Posterior vena cava (tissue), 2 donors: ENCODE results near the gene FOXO6. TPM values are rescaled to one million over a fixed set of nuclear protein-coding genes. Genes with fewer than 3 reads are reported as not detected.

Source experiments
- DNase-seq: peaks from one replicate; pipeline ENCODE4 v3.0.0-alpha.2; 2020; ENCODE audit warnings: low spot score
- intact Hi-C, 2 donors: fragments of 100-400 bp; cut with DNase I; formaldehyde crosslinking; loops; one replicate each; pipeline versions ENCODE4 v1.14.1 to v1.14.2; 2022 to 2023
- total RNA-seq, 2 donors: library from RNA; stranded (reverse); fragmentation: NEBNext Ultra II Directional; extraction: Animal tissue kit (Norgen Biotek cat#: 25700); gene quantifications; one replicate each; pipeline ENCODE4 v1.2.1, GENCODE V29; 2021
- donor health status: DM: yes; HTN: yes; CAD: no.
- donor health status: DM: yes; HTN: yes; CAD: no.

FOXO6 gene
- total RNA-seq, 2 donors from 2014 or later, result 0.62 to 0.83 TPM

GRCh38 chr1:41378222-41378621, 17.0 kb downstream of the FOXO6 start:
- intact Hi-C loops, result no loop called here
- DNase-seq, result no peak

DNA sequence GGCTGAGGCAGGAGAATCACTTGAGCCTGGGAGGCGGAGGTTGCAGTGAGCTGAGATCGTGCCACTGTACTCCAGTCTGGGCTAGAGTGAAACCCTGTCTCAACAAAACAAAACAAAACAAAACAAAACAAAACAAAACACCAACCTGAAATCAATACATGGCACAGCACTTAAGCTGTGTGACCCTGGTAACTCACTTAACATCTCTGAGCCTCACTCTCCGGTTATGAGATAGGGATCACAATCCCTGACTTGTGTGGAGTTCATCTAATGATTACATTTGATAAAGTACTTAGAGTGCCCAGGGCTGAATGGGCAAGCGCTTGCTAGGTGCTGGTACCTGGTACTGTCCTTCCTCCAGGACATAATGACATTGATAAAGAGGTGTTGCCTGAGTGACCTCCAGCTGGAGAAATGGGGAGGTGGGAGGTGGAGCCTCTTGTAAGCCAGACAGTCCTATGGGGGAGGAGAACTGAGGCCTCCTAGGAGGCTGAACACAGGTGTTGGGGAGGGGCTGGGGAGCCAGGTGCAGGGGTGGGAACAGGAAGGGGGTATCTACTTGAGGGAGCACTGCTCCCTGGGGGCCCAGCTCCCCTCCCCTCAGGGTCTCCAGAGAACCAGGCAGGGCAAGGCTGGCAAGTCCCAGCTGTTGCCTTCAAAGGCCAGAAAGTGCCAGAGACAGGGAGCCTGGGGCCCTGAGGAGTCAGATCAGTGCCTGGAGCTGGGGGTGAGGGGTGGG, 17.9 kb downstream of the FOXO6 start:
- intact Hi-C loops, result no loop called here
- no peak for DNase-seq

- no peak for DNase-seq
- intact Hi-C loops, result no loop called here
These were observed 18.5 kb downstream of the FOXO6 start for GRCh38 chr1:41379738-41380130.

- DNase-seq, result no peak
These were observed 19.0 kb downstream of the FOXO6 start for GRCh38 chr1:41380195-41380594.

GRCh38 chr1:41380979-41381691, 19.9 kb downstream of the FOXO6 start:
- no peak for DNase-seq
- intact Hi-C loops, result no loop called here

More at GRCh38 chr1:41380195-41380594, 19.0 kb downstream of the FOXO6 start:
- intact Hi-C loops, result no loop called here

DNA sequence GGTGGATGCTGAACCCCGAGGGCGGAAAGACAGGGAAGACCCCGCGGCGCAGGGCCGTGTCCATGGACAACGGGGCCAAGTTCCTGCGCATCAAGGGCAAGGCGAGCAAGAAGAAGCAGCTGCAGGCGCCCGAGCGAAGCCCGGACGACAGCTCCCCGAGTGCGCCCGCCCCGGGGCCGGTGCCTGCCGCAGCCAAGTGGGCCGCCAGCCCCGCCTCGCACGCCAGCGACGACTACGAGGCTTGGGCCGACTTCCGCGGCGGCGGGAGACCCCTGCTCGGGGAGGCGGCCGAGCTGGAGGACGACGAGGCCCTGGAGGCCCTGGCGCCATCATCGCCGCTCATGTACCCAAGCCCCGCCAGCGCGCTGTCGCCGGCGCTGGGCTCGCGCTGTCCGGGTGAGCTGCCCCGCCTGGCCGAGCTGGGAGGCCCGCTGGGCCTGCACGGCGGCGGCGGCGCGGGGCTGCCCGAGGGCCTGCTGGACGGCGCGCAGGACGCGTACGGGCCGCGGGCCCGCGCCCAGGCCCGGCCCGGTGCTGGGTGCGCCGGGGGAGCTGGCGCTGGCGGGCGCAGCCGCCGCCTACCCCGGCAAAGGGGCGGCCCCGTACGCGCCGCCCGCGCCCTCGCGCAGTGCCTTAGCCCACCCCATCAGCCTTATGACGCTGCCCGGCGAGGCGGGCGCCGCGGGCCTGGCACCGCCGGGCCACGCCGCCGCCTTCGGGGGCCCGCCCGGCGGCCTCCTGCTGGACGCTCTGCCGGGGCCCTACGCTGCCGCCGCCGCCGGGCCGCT, 20.7 kb downstream of the FOXO6 start:
- intact Hi-C loops, result no loop called here
- no peak for DNase-seq

GRCh38 chr1:41382480-41383090, 21.4 kb downstream of the FOXO6 start:
- intact Hi-C loops, result no loop called here
- no peak for DNase-seq

DNA sequence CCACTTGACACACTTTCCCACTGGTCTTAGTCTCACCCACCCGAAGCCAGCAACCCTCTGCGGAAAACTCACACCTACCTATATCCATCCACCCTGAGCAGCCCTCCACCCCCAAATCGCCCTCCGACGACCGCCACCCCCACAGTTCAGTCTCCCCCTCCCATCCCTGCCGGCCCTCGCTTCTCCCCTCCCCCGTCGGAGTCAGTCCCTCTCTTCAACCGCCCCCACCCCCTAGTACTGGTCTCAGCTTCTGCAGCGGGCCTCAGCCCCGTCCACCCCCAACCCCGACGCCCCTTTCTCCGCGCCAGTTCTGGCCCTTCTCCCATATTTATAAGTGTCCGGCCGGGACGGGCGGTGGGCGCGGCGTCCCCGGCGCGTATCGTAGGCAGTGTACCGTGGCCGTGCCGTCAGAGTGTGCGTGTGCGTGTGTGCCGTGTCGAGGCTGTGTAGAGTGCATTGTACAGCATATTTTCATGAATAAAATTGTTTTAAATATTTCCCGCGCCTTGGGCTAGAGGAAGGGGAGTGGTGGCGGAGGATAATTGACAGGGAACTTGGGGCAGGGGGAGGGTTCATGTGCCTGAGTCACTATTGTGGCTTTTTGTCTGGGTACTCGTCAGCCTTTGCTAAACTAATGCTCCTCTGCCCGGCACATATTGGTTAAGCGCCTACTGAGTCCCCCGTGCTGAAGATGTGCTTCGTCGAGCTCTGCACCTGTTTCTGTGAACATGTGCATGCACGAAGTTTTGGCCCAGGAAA, 22.0 kb downstream of the FOXO6 start:
- no peak for DNase-seq
- intact Hi-C loops, result no loop called here

DNA sequence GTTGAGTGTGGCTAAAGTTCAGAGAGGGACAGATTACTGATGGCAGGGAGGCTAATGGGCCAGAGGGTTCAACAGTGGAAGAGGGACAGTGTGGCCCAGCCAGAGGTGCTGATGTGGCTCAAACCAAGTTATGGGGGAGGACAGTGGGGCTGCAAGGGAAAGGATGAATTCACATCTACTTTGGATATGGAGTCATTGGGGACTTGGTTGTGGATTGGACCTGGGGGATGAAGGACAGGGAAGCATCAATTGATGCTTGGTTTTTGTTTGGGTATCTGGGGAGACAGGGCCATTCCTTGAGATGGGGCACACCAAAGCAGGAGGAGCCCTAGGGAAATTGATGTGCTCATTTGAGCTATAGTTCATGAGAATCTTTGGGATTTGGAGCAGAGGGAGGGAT, 23.3 kb downstream of the FOXO6 start:
- no peak for DNase-seq
- intact Hi-C loops, result no loop called here

DNA sequence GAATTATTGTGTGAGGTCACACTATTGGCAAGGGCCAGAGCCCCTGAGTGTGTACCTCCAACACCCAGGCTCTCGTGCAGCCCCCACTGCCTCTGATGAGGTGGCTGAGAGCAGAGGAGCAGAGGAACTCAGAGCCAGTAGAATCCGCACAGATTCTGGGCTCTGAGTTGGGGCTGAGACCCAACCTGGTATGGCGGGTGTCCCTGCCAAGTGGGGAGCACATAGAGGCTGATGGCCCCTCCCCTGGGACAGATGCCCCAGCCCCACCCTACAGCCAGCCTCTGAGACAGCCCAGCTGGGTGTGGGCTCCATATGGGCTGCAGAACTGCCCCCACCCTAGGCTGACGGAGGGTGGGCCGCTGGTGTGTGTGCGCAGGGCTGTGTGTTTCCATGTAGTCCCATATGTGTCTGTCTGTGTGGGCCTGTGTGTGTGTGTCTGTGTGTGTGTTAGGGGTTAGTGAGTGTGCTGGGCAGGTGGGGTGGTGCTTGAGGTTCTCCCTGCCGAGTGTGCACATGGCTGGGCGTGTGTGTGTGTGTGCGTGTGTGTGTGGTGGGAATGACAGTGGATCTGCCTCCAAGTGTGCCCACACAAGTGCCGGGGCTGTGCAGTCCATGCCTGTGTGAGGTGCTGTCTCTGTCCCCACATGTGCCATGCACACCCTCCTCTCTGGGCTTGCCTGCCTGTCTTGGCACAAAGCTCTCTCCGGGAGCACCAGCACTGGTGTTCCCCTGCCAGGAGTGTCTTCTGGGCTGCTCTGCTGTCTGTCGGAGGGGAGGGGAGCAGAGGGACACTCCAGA, 24.4 kb downstream of the FOXO6 start:
- no peak for DNase-seq
- intact Hi-C loops, result no loop called here

- intact Hi-C loops, result no loop called here
- no peak for DNase-seq
These were observed 25.0 kb downstream of the FOXO6 start for GRCh38 chr1:41386196-41386663.

- intact Hi-C loops, result no loop called here
- peak; percentile 93 for DNase-seq
These were observed 26.4 kb downstream of the FOXO6 start for GRCh38 chr1:41387667-41388091.

- intact Hi-C loops, result no loop called here
- DNase-seq, result no peak
These were observed 27.3 kb downstream of the FOXO6 start for GRCh38 chr1:41388510-41388909.

GRCh38 chr1:41389009-41389408, 27.8 kb downstream of the FOXO6 start:
- intact Hi-C loops, result no loop called here
- no peak for DNase-seq

DNA sequence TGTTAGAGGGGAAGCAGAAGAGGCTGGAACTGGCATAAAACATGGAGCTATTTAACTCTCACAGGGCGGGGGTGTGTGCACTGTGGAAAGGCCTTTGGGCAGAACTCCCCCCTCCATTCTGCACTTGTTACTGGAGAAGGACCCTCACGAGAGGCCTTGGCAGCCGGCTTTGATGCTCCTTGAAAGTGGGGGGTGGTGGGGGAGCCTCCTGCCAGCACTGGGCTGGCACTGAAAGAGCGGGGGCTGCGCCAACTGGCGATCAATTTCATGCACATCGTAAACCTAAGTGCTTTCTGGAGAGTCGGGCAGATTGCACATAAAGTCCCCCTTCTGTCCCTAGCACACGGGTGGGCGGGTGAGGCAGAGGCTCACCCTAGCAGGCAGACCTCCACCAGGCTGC, 28.9 kb downstream of the FOXO6 start:
- DNase-seq, result no peak
- intact Hi-C loops, result no loop called here

DNA sequence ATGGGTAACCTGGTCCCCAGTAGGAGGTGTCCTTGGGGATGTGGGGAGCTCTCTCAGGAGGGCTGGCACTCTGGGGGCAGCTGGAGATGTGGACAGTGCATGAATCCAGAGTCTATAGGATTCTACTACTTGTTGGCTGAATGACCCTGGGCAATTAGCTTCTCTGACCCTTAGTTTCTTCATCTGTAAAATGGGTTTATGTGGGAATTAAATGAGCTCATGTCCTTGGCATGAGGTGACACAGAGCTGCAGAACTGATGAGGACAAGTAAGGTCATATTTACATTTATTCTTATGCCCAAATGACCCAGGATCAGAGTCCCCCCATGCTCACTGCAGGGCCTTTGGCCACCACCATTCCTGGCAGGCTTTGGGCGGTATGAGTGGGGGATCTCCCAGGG, 29.3 kb downstream of the FOXO6 start:
- no peak for DNase-seq
- intact Hi-C loops, result no loop called here

- intact Hi-C loops, result no loop called here
- DNase-seq, result no peak
These were observed 30.7 kb downstream of the FOXO6 start for GRCh38 chr1:41391834-41392527.

- no peak for DNase-seq
- intact Hi-C loops, result no loop called here
These were observed 31.3 kb downstream of the FOXO6 start for GRCh38 chr1:41392528-41392924.
